ENCODE measurements around the gene MLC1. TPM values are rescaled to one million over a fixed set of nuclear protein-coding genes. Genes with fewer than 3 reads are reported as not detected.

Gene MLC1
- total and polyA plus RNA-seq, 10 of the 15 experiments (the other 5 are each of a cell fraction or from before 2014, with no cell fraction given) = 0.03 to 0.15 (median 0.07) TPM; not detected in 7

DNA sequence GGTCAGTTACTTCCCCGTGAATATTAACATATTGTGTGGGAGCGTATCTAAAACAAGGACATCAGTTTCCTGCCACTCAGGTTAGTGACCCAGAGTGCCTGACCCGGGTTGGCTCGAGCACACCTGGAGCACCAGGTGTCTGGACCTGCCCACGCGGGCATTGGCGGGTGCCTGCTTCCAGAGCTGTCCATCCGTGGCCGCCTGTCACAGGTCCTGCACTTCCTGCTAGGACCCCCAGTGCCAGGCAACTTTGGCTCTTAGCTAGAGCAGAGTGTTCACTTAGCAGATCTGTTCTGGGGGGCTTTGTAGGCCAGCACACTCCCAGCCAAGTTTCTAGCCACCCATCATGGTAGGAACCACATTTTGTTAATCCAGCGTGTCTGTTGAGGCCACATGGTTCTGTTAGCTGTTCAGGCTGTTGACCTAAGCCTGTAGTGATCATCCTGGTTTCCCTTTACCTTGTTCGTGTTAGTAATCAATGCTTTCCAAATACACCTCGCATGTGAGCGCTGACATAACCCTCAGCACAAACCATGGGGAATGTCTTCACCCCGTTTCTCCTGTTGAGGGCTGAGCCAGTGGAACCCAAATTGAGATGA, 34.0 kb upstream of the MLC1 start (continued):
- TF ChIP-seq, protein P1, sequence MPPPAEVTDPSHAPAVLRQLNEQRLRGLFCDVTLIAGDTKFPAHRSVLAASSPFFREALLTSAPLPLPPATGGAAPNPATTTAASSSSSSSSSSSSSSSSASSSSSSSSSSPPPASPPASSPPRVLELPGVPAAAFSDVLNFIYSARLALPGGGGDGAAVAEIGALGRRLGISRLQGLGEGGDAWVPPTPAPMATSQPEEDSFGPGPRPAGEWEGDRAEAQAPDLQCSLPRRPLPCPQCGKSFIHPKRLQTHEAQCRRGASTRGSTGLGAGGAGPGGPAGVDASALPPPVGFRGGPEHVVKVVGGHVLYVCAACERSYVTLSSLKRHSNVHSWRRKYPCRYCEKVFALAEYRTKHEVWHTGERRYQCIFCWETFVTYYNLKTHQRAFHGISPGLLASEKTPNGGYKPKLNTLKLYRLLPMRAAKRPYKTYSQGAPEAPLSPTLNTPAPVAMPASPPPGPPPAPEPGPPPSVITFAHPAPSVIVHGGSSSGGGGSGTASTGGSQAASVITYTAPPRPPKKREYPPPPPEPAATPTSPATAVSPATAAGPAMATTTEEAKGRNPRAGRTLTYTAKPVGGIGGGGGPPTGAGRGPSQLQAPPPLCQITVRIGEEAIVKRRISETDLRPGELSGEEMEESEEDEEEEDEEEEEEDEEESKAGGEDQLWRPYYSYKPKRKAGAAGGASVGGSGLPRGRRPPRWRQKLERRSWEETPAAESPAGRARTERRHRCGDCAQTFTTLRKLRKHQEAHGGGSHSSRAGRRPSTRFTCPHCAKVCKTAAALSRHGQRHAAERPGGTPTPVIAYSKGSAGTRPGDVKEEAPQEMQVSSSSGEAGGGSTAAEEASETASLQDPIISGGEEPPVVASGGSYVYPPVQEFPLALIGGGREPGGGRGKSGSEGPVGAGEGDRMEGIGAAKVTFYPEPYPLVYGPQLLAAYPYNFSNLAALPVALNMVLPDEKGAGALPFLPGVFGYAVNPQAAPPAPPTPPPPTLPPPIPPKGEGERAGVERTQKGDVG (CRISPR knock-in tag; IDR thresholded peaks at IDR 0.05) = no peak

- no peak for ATAC-seq
- RAD21 ChIA-PET (ENCODE audit: unreplicated experiment) = no interaction called here
- no peaks in the 10 kb centered on the region for H3K4me1 ChIP-seq (ENCODE audit: control insufficient read depth, insufficient read depth, low read length)
- in situ Hi-C loops (cut with MboI) = no loop called here
- CTCF ChIA-PET = no interaction called here
- no peaks in the 10 kb centered on the region for H4K20me1 ChIP-seq (ENCODE audit: control insufficient read depth, insufficient read depth)
- H3K36me3 ChIP-seq (ENCODE audit: control insufficient read depth in 2 of 2, insufficient read depth in 2 of 2, low read length in 1 of 2) = no peaks in the 10 kb centered on the region
- no TSS peak for BruUV-seq (replicated peaks)
- H3K79me2 ChIP-seq (ENCODE audit: control insufficient read depth, insufficient read depth, low read length) = no peaks in the 10 kb centered on the region
- no peak overlapping the region for H3K4me3 ChIP-seq
- no peak for DNase-seq (ENCODE audit: low read depth, low spot score)
- no peaks in the 10 kb centered on the region for H3K9me3 ChIP-seq (replicated peaks; ENCODE audit: control insufficient read depth, insufficient read depth, low read length)
- H3K4me2 ChIP-seq (ENCODE audit: control insufficient read depth, insufficient read depth) = no peak overlapping the region
- FAIRE-seq = no peak
- H3K9ac ChIP-seq (ENCODE audit: control insufficient read depth, insufficient read depth, low read length) = no peak overlapping the region
- POLR2A ChIA-PET = no interaction called here
- H3K27ac ChIP-seq (ENCODE audit: control insufficient read depth, insufficient read depth) = no peak overlapping the region
- SMC1A ChIA-PET (ENCODE audit: uncharacterized antibody, unreplicated experiment) = interaction anchor here (0.7 kb wide), 1 partner anchor 94 kb away, joined by 3 read pairs; no protein-coding TSS in a partner anchor
- WGBS (ENCODE audit: insufficient coverage, insufficient replicate concordance, low lambda C conversion rate, missing lambda C conversion rate) = 24% methylated on average over 10 of the region's 10 CpGs
- intact Hi-C loops (cut with micrococcal nuclease; ENCODE audit: unreplicated experiment) = no loop called here
- no peak overlapping the region for H2AFZ ChIP-seq (ENCODE audit: control insufficient read depth, low read depth, low read length)
- peaks cover 0 to 10% of the 10 kb centered on the region in 2 experiments; a peak in 3 of 4 replicates for H3K27me3 ChIP-seq (replicated peaks in 1 of 2; ENCODE audit: control insufficient read depth in 2 of 2, insufficient read depth in 2 of 2, low read length in 1 of 2)
- TF ChIP-seq GATAD2B (conservative IDR thresholded peaks at IDR 0.05; ENCODE audit: low read depth) (no peak), ZBTB33 (IDR thresholded peaks at IDR 0.05) (no peak), POLR2AphosphoS5 (IDR thresholded peaks at IDR 0.05; ENCODE audit: low read length) (no peak), FOXM1 (IDR thresholded peaks at IDR 0.05; ENCODE audit: low read depth, low read length) (no peak), TBL1XR1 (IDR thresholded peaks at IDR 0.05; ENCODE audit: low read depth, low read length) (no peak), PAX5 (IDR thresholded peaks at IDR 0.05; ENCODE audit: borderline replicate concordance, low read depth, low read length) (no peak), JUNB (IDR thresholded peaks at IDR 0.05) (no peak), RELA (IDR thresholded peaks at IDR 0.05; ENCODE audit: borderline replicate concordance, partially characterized antibody) (no peak), CREM (IDR thresholded peaks at IDR 0.05; ENCODE audit: low read depth) (no peak), PML (IDR thresholded peaks at IDR 0.05; ENCODE audit: low read length) (no peak), EZH2 (IDR thresholded peaks at IDR 0.05; ENCODE audit: borderline replicate concordance, control insufficient read depth, low read depth, low read length) (no peak)
- TF ChIP-seq, protein P2, sequence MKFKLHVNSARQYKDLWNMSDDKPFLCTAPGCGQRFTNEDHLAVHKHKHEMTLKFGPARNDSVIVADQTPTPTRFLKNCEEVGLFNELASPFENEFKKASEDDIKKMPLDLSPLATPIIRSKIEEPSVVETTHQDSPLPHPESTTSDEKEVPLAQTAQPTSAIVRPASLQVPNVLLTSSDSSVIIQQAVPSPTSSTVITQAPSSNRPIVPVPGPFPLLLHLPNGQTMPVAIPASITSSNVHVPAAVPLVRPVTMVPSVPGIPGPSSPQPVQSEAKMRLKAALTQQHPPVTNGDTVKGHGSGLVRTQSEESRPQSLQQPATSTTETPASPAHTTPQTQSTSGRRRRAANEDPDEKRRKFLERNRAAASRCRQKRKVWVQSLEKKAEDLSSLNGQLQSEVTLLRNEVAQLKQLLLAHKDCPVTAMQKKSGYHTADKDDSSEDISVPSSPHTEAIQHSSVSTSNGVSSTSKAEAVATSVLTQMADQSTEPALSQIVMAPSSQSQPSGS (IDR thresholded peaks at IDR 0.05; ENCODE audit: low read length) = no peak
These were observed 33.4 kb upstream of the MLC1 start for GRCh38 chr22:50118557-50119168.

Measured in GM12878 (cell line).